A549 (cell line): ENCODE data around the gene GRM4. TPM values are rescaled to one million over a fixed set of nuclear protein-coding genes. Genes with fewer than 3 reads are reported as not detected.

Source experiments
- ATAC-seq, 2 experiments: fragments of 200-7000 bp in 1 of 2; fragments of >200 bp in 1 of 2; cut with Nextera tagmentation in 1 of 2; cut with Tn5 transposase in 1 of 2; 3 replicates each; pipeline versions ENCODE4 v1.8.0 to v1.9.1; 2018 to 2020; ENCODE audit warnings: mild to moderate bottlenecking in 1 of 2, moderate library complexity in 1 of 2
- CTCF ChIA-PET: fragments of 300-600 bp; sonication (Branson Sonifier 250); formaldehyde crosslinking; extraction: SDS; loops from one replicate; lab custom pipeline; 2021; ENCODE audit warnings: antibody characterized with exemption, inconsistent platforms; lab: Yijun Ruan, JAX
- POLR2A ChIA-PET: fragments of 350-600 bp; formaldehyde crosslinking; extraction: SDS; loops from one replicate; lab custom pipeline; 2021; ENCODE audit warnings: antibody characterized with exemption, inconsistent platforms; lab: Yijun Ruan, JAX
- DNase-seq, 2 experiments: peaks; one replicate each; pipeline versions ENCODE4 v3.0.0 to v3.0.0-alpha.2; 2011 to 2016; ENCODE audit warnings: low read depth in 1 of 2, low spot score in 1 of 2
- FAIRE-seq: peaks from 2 replicates; lab custom pipeline; 2011; peaks lifted over from hg19 to GRCh38; lab: Jason Lieb, UNC
- H3K27ac ChIP-seq, 2 experiments: fragments of >200 bp; sonication (Bioruptor Twin); formaldehyde crosslinking; 3 replicates each; pipeline ENCODE4 v1.5.1; 2016 to 2017
- H3K4me1 ChIP-seq: fragments of >200 bp; sonication (Bioruptor Twin); formaldehyde crosslinking; 3 replicates; pipeline ENCODE4 v1.6.1; 2016
- H3K4me2 ChIP-seq: fragments of >200 bp; sonication (Bioruptor Twin); formaldehyde crosslinking; 3 replicates; pipeline ENCODE4 v1.6.1; 2016
- H3K4me3 ChIP-seq: fragments of >200 bp; sonication (Bioruptor Twin); formaldehyde crosslinking; 3 replicates; pipeline ENCODE4 v1.5.1; 2016
- H3K9me3 ChIP-seq: fragments of >200 bp; sonication (Bioruptor Twin); formaldehyde crosslinking; 3 replicates; pipeline ENCODE4 v1.6.1; 2016
- BHLHE40 ChIP-seq: IDR thresholded peaks from 2 replicates; pipeline ENCODE4 v1.6.1; 2012; ENCODE audit warnings: low read depth, low read length, inconsistent platforms
- CBX2 ChIP-seq: fragments of 200-600 bp; sonication (generic); IDR thresholded peaks from 2 replicates; pipeline ENCODE4 v1.6.1; 2016; ENCODE audit warnings: low read depth, mild to moderate bottlenecking, borderline replicate concordance
- CHD2 ChIP-seq: fragments of 150-350 bp; IDR thresholded peaks from 2 replicates; pipeline ENCODE4 v1.6.1; 2014; ENCODE audit warnings: low read length; ENCODE audit not compliant: partially characterized antibody
- EHMT2 ChIP-seq: fragments of 200-600 bp; sonication (generic); IDR thresholded peaks from 2 replicates; pipeline ENCODE4 v1.6.1; 2016; ENCODE audit warnings: antibody characterized with exemption, low read depth, mild to moderate bottlenecking, moderate library complexity
- EP300 ChIP-seq, 2 experiments: fragments of >200 bp; sonication (Bioruptor Twin); formaldehyde crosslinking; IDR thresholded peaks; 2 replicates in 1 of 2; 3 replicates in 1 of 2; pipeline ENCODE4 v1.6.1; 2016 to 2017
- ESRRA ChIP-seq: fragments of 150-350 bp; IDR thresholded peaks from 2 replicates; pipeline ENCODE4 v1.6.1; 2014; ENCODE audit warnings: mild to moderate bottlenecking, low read length, borderline replicate concordance
- FOSB ChIP-seq: fragments of 250-450 bp; sonication (Bioruptor Pico); IDR thresholded peaks from 2 replicates; pipeline ENCODE4 v1.5.0; 2020; ENCODE audit warnings: mild to moderate bottlenecking, moderate library complexity
- HEYL ChIP-seq: fragments of 250-450 bp; sonication (Bioruptor Pico); IDR thresholded peaks from 2 replicates; pipeline ENCODE4 v1.8.0; 2021; ENCODE audit warnings: mild to moderate bottlenecking, moderate library complexity
- HOXB5 ChIP-seq: fragments of 250-450 bp; sonication (Bioruptor Pico); IDR thresholded peaks from 2 replicates; pipeline ENCODE4 v1.5.0; 2020; ENCODE audit warnings: mild to moderate bottlenecking, moderate library complexity
- JUN ChIP-seq, 2 experiments: fragments of >200 bp; sonication (Bioruptor Twin); formaldehyde crosslinking; IDR thresholded peaks; 2 replicates in 1 of 2; 3 replicates in 1 of 2; pipeline ENCODE4 v1.6.1; 2016 to 2017
- JUNB ChIP-seq: fragments of >200 bp; sonication (Bioruptor Twin); formaldehyde crosslinking; IDR thresholded peaks from 2 replicates; pipeline ENCODE4 v1.6.1; 2016
- MAX ChIP-seq: IDR thresholded peaks from 2 replicates; pipeline ENCODE4 v1.6.1; 2012
- MAZ ChIP-seq: fragments of 150-350 bp; IDR thresholded peaks from 2 replicates; pipeline ENCODE4 v1.6.1; 2014; ENCODE audit warnings: antibody characterized with exemption, low read depth, low read length, borderline replicate concordance
- NFE2L2 ChIP-seq: fragments of 150-350 bp; conservative IDR thresholded peaks from 2 replicates; pipeline ENCODE4 v1.6.1; 2014; ENCODE audit warnings: low read length
- NR3C1 ChIP-seq: fragments of >200 bp; sonication (Bioruptor Twin); formaldehyde crosslinking; IDR thresholded peaks from 3 replicates; pipeline ENCODE4 v1.6.1; 2017
- PHF8 ChIP-seq: fragments of 200-600 bp; sonication (generic); IDR thresholded peaks from 2 replicates; pipeline ENCODE4 v1.6.1; 2016; ENCODE audit warnings: low read depth, mild to moderate bottlenecking, antibody characterized with exemption, moderate library complexity, borderline replicate concordance
- RAD21 ChIP-seq, 2 experiments: fragments of >200 bp in 1 of 2; sonication (Bioruptor Twin) in 1 of 2; formaldehyde crosslinking in 1 of 2; IDR thresholded peaks in 1 of 2; conservative IDR thresholded peaks in 1 of 2; 2 replicates in 1 of 2; 3 replicates in 1 of 2; pipeline ENCODE4 v1.6.1; 2012 to 2018; ENCODE audit warnings: inconsistent platforms in 1 of 2
- RARB ChIP-seq: fragments of 250-450 bp; sonication (Bioruptor Pico); IDR thresholded peaks from 2 replicates; pipeline ENCODE4 v1.8.0; 2021; ENCODE audit warnings: mild to moderate bottlenecking, moderate library complexity
- RCOR1 ChIP-seq: fragments of 150-350 bp; IDR thresholded peaks from 2 replicates; pipeline ENCODE4 v1.6.1; 2014; ENCODE audit warnings: antibody characterized with exemption, low read length, low read depth
- RFX5 ChIP-seq: fragments of 450-650 bp; IDR thresholded peaks from 2 replicates; pipeline ENCODE4 v1.7.1; 2014; ENCODE audit warnings: antibody characterized with exemption, mild to moderate bottlenecking, moderate library complexity
- SREBF2 ChIP-seq: fragments of 450-650 bp; IDR thresholded peaks from 2 replicates; pipeline ENCODE4 v1.6.1; 2014; ENCODE audit warnings: mild to moderate bottlenecking, moderate library complexity
- TFCP2L1 ChIP-seq: fragments of 250-450 bp; sonication (Bioruptor Pico); IDR thresholded peaks from 2 replicates; pipeline ENCODE4 v1.5.0; 2021; ENCODE audit warnings: mild to moderate bottlenecking
- TP53 ChIP-seq: fragments of 250-450 bp; sonication (Bioruptor Pico); IDR thresholded peaks from 2 replicates; pipeline ENCODE4 v1.5.0; 2021; ENCODE audit warnings: mild to moderate bottlenecking, moderate library complexity
- ZNF302 ChIP-seq: fragments of 250-450 bp; sonication (Bioruptor Pico); IDR thresholded peaks from 2 replicates; pipeline ENCODE4 v1.9.0; 2021; ENCODE audit warnings: inconsistent platforms, mild to moderate bottlenecking, moderate library complexity
- ZSCAN20 ChIP-seq: fragments of 250-450 bp; sonication (Bioruptor Pico); IDR thresholded peaks from 2 replicates; pipeline ENCODE4 v1.8.0; 2022; ENCODE audit warnings: mild to moderate bottlenecking, moderate library complexity
- WGBS: methylation state at CpG from one replicate; pipeline ENCODE4 v1.1.6; 2017; ENCODE audit errors: missing lambda C conversion rate; 5-methylcytosine and 5-hydroxymethylcytosine counted together
- polyA plus RNA-seq, 4 experiments: library from polyadenylated mRNA; depleted of rRNA in 3 of 4; stranded (reverse); fragments of >200 nt; fragmentation: RNase III in 1 of 4; extraction: RNeasy Plus Mini Kit Qiagen cat#74134 plus additional on column Dnase treatment in 1 of 4; gene quantifications; 2 replicates in 3 of 4; 3 replicates in 1 of 4; pipeline ENCODE4 v1.2.3, GENCODE V29; 2011 to 2017
- TF ChIP-seq, protein P1 (sequence below): fragments of >200 bp; sonication (Bioruptor Twin); formaldehyde crosslinking; IDR thresholded peaks from 3 replicates; pipeline ENCODE4 v1.6.1; 2016
- TF ChIP-seq, protein P2 (sequence below): fragments of 200-600 bp; sonication (generic); IDR thresholded peaks from 2 replicates; pipeline ENCODE4 v1.6.1; 2016; ENCODE audit warnings: antibody characterized with exemption, mild to moderate bottlenecking, moderate library complexity
- TF ChIP-seq, protein P3 (sequence below): fragments of 250-450 bp; sonication (Bioruptor Pico); IDR thresholded peaks from 2 replicates; pipeline ENCODE4 v1.5.0; 2021; ENCODE audit warnings: mild to moderate bottlenecking, moderate library complexity, borderline replicate concordance

The GRM4 gene
- polyA plus RNA-seq, 2 of the 4 experiments (the other 2 are of a cell fraction): 0.05 TPM

DNA sequence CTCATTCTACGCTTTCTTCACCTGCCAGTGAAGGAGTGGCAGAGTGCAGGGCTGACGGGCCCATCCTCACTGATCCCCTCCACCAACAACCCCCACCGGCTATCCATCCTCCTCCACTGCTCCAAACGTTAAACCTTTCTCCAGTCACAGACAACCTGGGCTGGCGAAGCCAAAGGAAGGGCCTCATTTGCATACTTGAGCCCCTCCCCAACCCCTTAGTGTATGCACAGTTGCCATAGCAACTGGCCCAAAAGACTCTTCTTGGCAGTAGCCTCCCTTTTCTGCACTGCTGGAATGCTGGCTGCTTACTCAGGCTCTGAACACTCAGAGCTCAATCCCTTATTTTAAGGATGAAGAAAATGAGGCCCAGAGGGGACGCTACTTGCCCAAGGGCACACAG is 130.3 kb downstream of the GRM4 start:
- H3K4me2 ChIP-seq: no peak overlapping the region
- H3K4me1 ChIP-seq: no peaks in the 10 kb centered on the region
- WGBS: 47% methylated on average over 6 of the region's 6 CpGs
- CTCF ChIA-PET: interaction anchor here (2.4 kb wide), 1 partner anchor 12 kb away, joined by 7 read pairs; no protein-coding TSS in a partner anchor
- no peak for DNase-seq
- ATAC-seq: no peak
- POLR2A ChIA-PET: no interaction called here
- H3K27ac ChIP-seq: no peak overlapping the region
- no peak overlapping the region for H3K4me3 ChIP-seq
- H3K9me3 ChIP-seq: no peaks in the 10 kb centered on the region
- no peak for FAIRE-seq
- TF ChIP-seq FOSB (CRISPR knock-in tag) (no peak), TP53 (CRISPR knock-in tag) (no peak), EP300 (IDR thresholded peaks at IDR 0.05) (no peak), HOXB5 (CRISPR knock-in tag) (no peak), RCOR1 (no peak), CHD2 (no peak), EHMT2 (no peak), JUN (IDR thresholded peaks at IDR 0.05) (no peak), CBX2 (no peak), ESRRA (no peak), NFE2L2 (no peak), NR3C1 (no peak)
- TF ChIP-seq, protein P1, sequence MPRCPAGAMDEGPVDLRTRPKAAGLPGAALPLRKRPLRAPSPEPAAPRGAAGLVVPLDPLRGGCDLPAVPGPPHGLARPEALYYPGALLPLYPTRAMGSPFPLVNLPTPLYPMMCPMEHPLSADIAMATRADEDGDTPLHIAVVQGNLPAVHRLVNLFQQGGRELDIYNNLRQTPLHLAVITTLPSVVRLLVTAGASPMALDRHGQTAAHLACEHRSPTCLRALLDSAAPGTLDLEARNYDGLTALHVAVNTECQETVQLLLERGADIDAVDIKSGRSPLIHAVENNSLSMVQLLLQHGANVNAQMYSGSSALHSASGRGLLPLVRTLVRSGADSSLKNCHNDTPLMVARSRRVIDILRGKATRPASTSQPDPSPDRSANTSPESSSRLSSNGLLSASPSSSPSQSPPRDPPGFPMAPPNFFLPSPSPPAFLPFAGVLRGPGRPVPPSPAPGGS: no peak
- TF ChIP-seq, protein P2, sequence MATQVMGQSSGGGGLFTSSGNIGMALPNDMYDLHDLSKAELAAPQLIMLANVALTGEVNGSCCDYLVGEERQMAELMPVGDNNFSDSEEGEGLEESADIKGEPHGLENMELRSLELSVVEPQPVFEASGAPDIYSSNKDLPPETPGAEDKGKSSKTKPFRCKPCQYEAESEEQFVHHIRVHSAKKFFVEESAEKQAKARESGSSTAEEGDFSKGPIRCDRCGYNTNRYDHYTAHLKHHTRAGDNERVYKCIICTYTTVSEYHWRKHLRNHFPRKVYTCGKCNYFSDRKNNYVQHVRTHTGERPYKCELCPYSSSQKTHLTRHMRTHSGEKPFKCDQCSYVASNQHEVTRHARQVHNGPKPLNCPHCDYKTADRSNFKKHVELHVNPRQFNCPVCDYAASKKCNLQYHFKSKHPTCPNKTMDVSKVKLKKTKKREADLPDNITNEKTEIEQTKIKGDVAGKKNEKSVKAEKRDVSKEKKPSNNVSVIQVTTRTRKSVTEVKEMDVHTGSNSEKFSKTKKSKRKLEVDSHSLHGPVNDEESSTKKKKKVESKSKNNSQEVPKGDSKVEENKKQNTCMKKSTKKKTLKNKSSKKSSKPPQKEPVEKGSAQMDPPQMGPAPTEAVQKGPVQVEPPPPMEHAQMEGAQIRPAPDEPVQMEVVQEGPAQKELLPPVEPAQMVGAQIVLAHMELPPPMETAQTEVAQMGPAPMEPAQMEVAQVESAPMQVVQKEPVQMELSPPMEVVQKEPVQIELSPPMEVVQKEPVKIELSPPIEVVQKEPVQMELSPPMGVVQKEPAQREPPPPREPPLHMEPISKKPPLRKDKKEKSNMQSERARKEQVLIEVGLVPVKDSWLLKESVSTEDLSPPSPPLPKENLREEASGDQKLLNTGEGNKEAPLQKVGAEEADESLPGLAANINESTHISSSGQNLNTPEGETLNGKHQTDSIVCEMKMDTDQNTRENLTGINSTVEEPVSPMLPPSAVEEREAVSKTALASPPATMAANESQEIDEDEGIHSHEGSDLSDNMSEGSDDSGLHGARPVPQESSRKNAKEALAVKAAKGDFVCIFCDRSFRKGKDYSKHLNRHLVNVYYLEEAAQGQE: no peak

DNA sequence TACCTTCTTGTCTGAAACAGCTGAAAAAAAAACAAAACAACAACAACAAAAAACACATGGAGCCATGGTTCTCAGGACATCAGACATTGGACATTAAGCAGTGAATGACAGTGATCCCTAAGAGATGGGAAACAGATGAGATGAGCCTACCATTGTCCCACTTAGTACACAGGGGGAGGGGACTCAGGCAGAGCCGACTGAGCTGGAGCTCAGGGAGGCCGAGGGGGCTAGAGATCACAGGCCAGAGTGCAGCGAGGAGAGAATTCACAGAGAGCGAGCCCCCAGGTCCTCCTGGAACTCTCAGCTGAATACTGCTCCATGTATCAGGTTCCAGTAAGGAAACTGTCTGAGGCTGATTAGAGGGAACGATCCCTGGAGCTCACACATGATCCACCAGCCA is 134.6 kb downstream of the GRM4 start:
- H3K4me2 ChIP-seq: no peak overlapping the region
- WGBS: 21% methylated on average over 5 of the region's 5 CpGs
- POLR2A ChIA-PET: no interaction called here
- H3K4me3 ChIP-seq: no peak overlapping the region
- TF ChIP-seq MAX: no peak
- TF ChIP-seq BHLHE40: no peak
- no peak for TF ChIP-seq TP53 (CRISPR knock-in tag)
- no peak for TF ChIP-seq ZSCAN20 (CRISPR knock-in tag)
- TF ChIP-seq RAD21 (conservative IDR thresholded peaks at IDR 0.05 in 1 of 2, IDR thresholded peaks at IDR 0.05 in 1 of 2): no peak
- TF ChIP-seq HEYL (CRISPR knock-in tag): no peak
- TF ChIP-seq, protein P3, sequence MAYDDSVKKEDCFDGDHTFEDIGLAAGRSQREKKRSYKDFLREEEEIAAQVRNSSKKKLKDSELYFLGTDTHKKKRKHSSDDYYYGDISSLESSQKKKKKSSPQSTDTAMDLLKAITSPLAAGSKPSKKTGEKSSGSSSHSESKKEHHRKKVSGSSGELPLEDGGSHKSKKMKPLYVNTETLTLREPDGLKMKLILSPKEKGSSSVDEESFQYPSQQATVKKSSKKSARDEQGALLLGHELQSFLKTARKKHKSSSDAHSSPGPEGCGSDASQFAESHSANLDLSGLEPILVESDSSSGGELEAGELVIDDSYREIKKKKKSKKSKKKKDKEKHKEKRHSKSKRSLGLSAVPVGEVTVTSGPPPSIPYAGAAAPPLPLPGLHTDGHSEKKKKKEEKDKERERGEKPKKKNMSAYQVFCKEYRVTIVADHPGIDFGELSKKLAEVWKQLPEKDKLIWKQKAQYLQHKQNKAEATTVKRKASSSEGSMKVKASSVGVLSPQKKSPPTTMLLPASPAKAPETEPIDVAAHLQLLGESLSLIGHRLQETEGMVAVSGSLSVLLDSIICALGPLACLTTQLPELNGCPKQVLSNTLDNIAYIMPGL (CRISPR knock-in tag): no peak
- no peak for TF ChIP-seq MAZ
- no peak for TF ChIP-seq SREBF2
- TF ChIP-seq ZNF302 (CRISPR knock-in tag): no peak
- TF ChIP-seq FOSB (CRISPR knock-in tag): no peak
- no peak for TF ChIP-seq RARB (CRISPR knock-in tag)
- no peak for TF ChIP-seq PHF8
- TF ChIP-seq TFCP2L1 (CRISPR knock-in tag): no peak
- no peak for TF ChIP-seq CHD2
- no peak for TF ChIP-seq JUNB
- TF ChIP-seq RFX5: no peak
- CTCF ChIA-PET: interaction anchor here (0.9 to 1.3 kb wide), 4 partner anchors 15 to 267 kb away, joined by 3 to 4 read pairs (median 3); no protein-coding TSS in a partner anchor
- ATAC-seq (no peak), DNase-seq (no peak), FAIRE-seq (no peak)
- H3K27ac ChIP-seq: no peak overlapping the region
- no peaks in the 10 kb centered on the region for H3K4me1 ChIP-seq
- H3K9me3 ChIP-seq: no peaks in the 10 kb centered on the region
